Lung microvascular endothelial cell (primary cell): Measurements from ENCODE around the gene CPNE7. TPM values are rescaled to one million over a fixed set of nuclear protein-coding genes. Genes with fewer than 3 reads are reported as not detected.

Source experiments
- total RNA-seq: library from RNA; depleted of rRNA; stranded (reverse); fragments of >200 nt; gene quantifications from 2 replicates; pipeline ENCODE4 v1.2.1, GENCODE V29; 2014

CPNE7 gene
- total RNA-seq, 1 donor from 2014 or later, result 1.2 TPM

Other genes with a start within 250 kb of the CPNE7 start
- 31.6 and 31.9 TPM in 2 replicates for gene ANKRD11, start 85.2 kb upstream of the CPNE7 start, total RNA-seq
- 75.8 and 94.6 TPM in 2 replicates for gene SPG7, start 67.4 kb upstream of the CPNE7 start, total RNA-seq
- 2,557 and 4,242 TPM in 2 replicates for gene RPL13, start 15.1 kb upstream of the CPNE7 start, total RNA-seq
- gene DPEP1, start 37.9 kb downstream of the CPNE7 start, total RNA-seq, result 0.20 and 0.44 TPM in 2 replicates
- gene CHMP1A, start 82.0 kb downstream of the CPNE7 start, total RNA-seq, result 59.3 and 81.5 TPM in 2 replicates
- 0.87 and 1.4 TPM in 2 replicates for gene SPATA33, start 82.1 kb downstream of the CPNE7 start, total RNA-seq
- gene CDK10, start 110.9 kb downstream of the CPNE7 start, total RNA-seq, result 23.1 and 38.5 TPM in 2 replicates
- 8.1 and 10.1 TPM in 2 replicates for gene SPATA2L, start 125.9 kb downstream of the CPNE7 start, total RNA-seq
- 4.1 and 4.4 TPM in 2 replicates for gene VPS9D1, start 145.1 kb downstream of the CPNE7 start, total RNA-seq
- gene ZNF276, start 145.8 kb downstream of the CPNE7 start, total RNA-seq, result 8.3 and 14.5 TPM in 2 replicates
- gene FANCA, start 240.9 kb downstream of the CPNE7 start, total RNA-seq, result 5.6 and 6.5 TPM in 2 replicates